Measurements from ENCODE around the gene MCTP1.

DNA sequence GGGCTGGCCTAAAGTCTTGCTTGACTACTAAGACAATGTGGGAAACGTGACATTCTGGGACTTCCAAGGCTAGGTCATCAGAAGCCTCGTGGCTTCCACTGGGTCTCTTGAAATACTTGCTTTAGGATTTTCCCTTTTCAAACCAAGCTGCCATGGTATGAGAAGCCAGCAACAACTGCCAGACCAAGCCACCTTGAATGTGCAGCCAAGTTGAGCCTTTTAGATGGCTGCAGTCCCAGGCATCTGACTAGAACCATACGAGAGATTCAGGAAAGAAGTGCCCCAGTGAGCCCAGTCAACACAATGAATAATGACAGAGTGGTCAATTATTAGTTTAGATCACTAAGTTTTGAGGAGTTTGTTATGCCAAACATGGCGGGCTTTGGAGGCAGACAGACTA is 523.1 kb downstream of the MCTP1 start:
- TF ChIP-seq, protein P1, sequence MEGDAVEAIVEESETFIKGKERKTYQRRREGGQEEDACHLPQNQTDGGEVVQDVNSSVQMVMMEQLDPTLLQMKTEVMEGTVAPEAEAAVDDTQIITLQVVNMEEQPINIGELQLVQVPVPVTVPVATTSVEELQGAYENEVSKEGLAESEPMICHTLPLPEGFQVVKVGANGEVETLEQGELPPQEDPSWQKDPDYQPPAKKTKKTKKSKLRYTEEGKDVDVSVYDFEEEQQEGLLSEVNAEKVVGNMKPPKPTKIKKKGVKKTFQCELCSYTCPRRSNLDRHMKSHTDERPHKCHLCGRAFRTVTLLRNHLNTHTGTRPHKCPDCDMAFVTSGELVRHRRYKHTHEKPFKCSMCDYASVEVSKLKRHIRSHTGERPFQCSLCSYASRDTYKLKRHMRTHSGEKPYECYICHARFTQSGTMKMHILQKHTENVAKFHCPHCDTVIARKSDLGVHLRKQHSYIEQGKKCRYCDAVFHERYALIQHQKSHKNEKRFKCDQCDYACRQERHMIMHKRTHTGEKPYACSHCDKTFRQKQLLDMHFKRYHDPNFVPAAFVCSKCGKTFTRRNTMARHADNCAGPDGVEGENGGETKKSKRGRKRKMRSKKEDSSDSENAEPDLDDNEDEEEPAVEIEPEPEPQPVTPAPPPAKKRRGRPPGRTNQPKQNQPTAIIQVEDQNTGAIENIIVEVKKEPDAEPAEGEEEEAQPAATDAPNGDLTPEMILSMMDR (IDR thresholded peaks at IDR 0.05) = no peak
- no peak for TF ChIP-seq POLR2A (IDR thresholded peaks at IDR 0.05)
